ENCODE results near the gene PITRM1.

- TF ChIP-seq, protein P1, sequence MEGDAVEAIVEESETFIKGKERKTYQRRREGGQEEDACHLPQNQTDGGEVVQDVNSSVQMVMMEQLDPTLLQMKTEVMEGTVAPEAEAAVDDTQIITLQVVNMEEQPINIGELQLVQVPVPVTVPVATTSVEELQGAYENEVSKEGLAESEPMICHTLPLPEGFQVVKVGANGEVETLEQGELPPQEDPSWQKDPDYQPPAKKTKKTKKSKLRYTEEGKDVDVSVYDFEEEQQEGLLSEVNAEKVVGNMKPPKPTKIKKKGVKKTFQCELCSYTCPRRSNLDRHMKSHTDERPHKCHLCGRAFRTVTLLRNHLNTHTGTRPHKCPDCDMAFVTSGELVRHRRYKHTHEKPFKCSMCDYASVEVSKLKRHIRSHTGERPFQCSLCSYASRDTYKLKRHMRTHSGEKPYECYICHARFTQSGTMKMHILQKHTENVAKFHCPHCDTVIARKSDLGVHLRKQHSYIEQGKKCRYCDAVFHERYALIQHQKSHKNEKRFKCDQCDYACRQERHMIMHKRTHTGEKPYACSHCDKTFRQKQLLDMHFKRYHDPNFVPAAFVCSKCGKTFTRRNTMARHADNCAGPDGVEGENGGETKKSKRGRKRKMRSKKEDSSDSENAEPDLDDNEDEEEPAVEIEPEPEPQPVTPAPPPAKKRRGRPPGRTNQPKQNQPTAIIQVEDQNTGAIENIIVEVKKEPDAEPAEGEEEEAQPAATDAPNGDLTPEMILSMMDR (IDR thresholded peaks at IDR 0.05) = no peak
- TF ChIP-seq ARID4B (CRISPR knock-in tag; IDR thresholded peaks at IDR 0.05; ENCODE audit: borderline replicate concordance) (no peak), ETV6 (CRISPR knock-in tag; IDR thresholded peaks at IDR 0.05) (no peak), ZNF512 (CRISPR knock-in tag; IDR thresholded peaks at IDR 0.05; ENCODE audit: borderline replicate concordance) (no peak), FOXP1 (CRISPR knock-in tag; IDR thresholded peaks at IDR 0.05; ENCODE audit: borderline replicate concordance) (no peak), ZNF671 (CRISPR knock-in tag; IDR thresholded peaks at IDR 0.05) (no peak), E2F4 (CRISPR knock-in tag; IDR thresholded peaks at IDR 0.05; ENCODE audit: borderline replicate concordance, low read depth) (no peak), ZNF416 (CRISPR knock-in tag; IDR thresholded peaks at IDR 0.05) (no peak), MYBL2 (CRISPR knock-in tag; IDR thresholded peaks at IDR 0.05) (no peak), ESRRA (CRISPR knock-in tag; IDR thresholded peaks at IDR 0.05; ENCODE audit: borderline replicate concordance) (no peak), EMX1 (CRISPR knock-in tag; IDR thresholded peaks at IDR 0.05) (no peak), USF2 (CRISPR knock-in tag; IDR thresholded peaks at IDR 0.05) (no peak)
- TF ChIP-seq, protein P2, sequence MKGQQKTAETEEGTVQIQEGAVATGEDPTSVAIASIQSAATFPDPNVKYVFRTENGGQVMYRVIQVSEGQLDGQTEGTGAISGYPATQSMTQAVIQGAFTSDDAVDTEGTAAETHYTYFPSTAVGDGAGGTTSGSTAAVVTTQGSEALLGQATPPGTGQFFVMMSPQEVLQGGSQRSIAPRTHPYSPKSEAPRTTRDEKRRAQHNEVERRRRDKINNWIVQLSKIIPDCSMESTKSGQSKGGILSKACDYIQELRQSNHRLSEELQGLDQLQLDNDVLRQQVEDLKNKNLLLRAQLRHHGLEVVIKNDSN (CRISPR knock-in tag; IDR thresholded peaks at IDR 0.05) = no peak
- TF ChIP-seq, protein P3, sequence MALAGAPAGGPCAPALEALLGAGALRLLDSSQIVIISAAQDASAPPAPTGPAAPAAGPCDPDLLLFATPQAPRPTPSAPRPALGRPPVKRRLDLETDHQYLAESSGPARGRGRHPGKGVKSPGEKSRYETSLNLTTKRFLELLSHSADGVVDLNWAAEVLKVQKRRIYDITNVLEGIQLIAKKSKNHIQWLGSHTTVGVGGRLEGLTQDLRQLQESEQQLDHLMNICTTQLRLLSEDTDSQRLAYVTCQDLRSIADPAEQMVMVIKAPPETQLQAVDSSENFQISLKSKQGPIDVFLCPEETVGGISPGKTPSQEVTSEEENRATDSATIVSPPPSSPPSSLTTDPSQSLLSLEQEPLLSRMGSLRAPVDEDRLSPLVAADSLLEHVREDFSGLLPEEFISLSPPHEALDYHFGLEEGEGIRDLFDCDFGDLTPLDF (CRISPR knock-in tag; IDR thresholded peaks at IDR 0.05) = no peak
Measured at GRCh38 chr10:3109196-3109595, 63.4 kb downstream of the PITRM1 start.
